ENCODE data around the gene PRR5L. TPM values are rescaled to one million over a fixed set of nuclear protein-coding genes. Genes with fewer than 3 reads are reported as not detected.

The PRR5L gene
- total RNA-seq, 1 experiment from 2014 or later = 23.9 TPM

DNA sequence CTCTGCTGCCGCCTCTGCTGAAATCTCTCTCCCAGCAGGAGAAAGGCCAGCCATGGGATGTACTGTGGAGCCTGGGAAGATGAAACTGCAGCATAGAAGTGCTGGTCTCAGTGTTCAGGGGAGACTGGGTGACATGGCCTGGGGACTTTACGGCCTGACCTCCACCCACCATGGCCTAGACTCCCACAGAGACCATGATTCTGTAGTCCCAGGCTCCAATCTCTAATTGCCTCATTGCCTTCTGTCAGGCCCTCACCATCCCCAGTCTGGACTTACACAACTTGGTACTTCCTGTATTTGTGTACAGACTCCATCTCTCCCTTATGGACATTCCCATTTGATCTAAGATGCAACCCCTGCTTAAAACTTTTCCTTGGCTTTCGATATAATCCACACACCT lies 170.9 kb downstream of the PRR5L start:
- POLR2A ChIA-PET = interaction anchor here (0.8 to 1.0 kb wide), 2 partner anchors 11 to 42 kb away, joined by 3 read pairs; no protein-coding TSS in a partner anchor
- BruUV-seq (replicated peaks) = no TSS peak
- CTCF ChIA-PET = interaction anchor here (0.6 to 5.9 kb wide), 3 partner anchors 11 to 1202 kb away, joined by 3 to 49 read pairs (median 4); no protein-coding TSS in a partner anchor
- DNase-seq (ENCODE audit: unreplicated experiment) = no peak
- Mint-ChIP-seq H3K27me3 (ENCODE audit: insufficient read depth, unreplicated experiment) (no peaks in the 10 kb centered on the region), H3K9me3 (ENCODE audit: unreplicated experiment) (no peaks in the 10 kb centered on the region), H3K36me3 (ENCODE audit: insufficient read depth, unreplicated experiment) (peaks cover 17% of the 10 kb centered on the region), H3K4me3 (ENCODE audit: unreplicated experiment) (no peak overlapping the region), H3K27ac (ENCODE audit: low read depth, unreplicated experiment) (peak overlapping the region; percentile 68), H3K4me1 (ENCODE audit: insufficient read depth, unreplicated experiment) (peaks cover 16% of the 10 kb centered on the region)
- TF ChIP-seq, protein P1, sequence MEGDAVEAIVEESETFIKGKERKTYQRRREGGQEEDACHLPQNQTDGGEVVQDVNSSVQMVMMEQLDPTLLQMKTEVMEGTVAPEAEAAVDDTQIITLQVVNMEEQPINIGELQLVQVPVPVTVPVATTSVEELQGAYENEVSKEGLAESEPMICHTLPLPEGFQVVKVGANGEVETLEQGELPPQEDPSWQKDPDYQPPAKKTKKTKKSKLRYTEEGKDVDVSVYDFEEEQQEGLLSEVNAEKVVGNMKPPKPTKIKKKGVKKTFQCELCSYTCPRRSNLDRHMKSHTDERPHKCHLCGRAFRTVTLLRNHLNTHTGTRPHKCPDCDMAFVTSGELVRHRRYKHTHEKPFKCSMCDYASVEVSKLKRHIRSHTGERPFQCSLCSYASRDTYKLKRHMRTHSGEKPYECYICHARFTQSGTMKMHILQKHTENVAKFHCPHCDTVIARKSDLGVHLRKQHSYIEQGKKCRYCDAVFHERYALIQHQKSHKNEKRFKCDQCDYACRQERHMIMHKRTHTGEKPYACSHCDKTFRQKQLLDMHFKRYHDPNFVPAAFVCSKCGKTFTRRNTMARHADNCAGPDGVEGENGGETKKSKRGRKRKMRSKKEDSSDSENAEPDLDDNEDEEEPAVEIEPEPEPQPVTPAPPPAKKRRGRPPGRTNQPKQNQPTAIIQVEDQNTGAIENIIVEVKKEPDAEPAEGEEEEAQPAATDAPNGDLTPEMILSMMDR (IDR thresholded peaks at IDR 0.05; ENCODE audit: unreplicated experiment) = no peak
- intact Hi-C loops (cut with micrococcal nuclease) = no loop called here

GRCh38 chr11:36467916-36468315 lies 171.8 kb downstream of the PRR5L start:
- POLR2A ChIA-PET = interaction anchor here (0.6 to 1.2 kb wide), 5 partner anchors 10 to 171 kb away, joined by 3 to 5 read pairs (median 3); partner anchors contain the start of gene PRR5L
- H3K9me3 Mint-ChIP-seq (ENCODE audit: unreplicated experiment) = no peaks in the 10 kb centered on the region
- no peaks in the 10 kb centered on the region for H3K27me3 Mint-ChIP-seq (ENCODE audit: insufficient read depth, unreplicated experiment)
- TF ChIP-seq, protein P1 (IDR thresholded peaks at IDR 0.05; ENCODE audit: unreplicated experiment) = no peak
- CTCF ChIA-PET = interaction anchor here (0.5 to 5.9 kb wide), 8 partner anchors 11 to 980 kb away, joined by 3 to 49 read pairs (median 5); no protein-coding TSS in a partner anchor
- peak overlapping the region; percentile 68 for H3K27ac Mint-ChIP-seq (ENCODE audit: low read depth, unreplicated experiment)
- H3K4me3 Mint-ChIP-seq (ENCODE audit: unreplicated experiment) = no peak overlapping the region
- peaks cover 14% of the 10 kb centered on the region for H3K36me3 Mint-ChIP-seq (ENCODE audit: insufficient read depth, unreplicated experiment)
- no TSS peak for BruUV-seq (replicated peaks)
- H3K4me1 Mint-ChIP-seq (ENCODE audit: insufficient read depth, unreplicated experiment) = peaks cover 18% of the 10 kb centered on the region
- no peak for DNase-seq (ENCODE audit: unreplicated experiment)
- intact Hi-C loops (cut with micrococcal nuclease) = no loop called here

GRCh38 chr11:36469063-36469462 lies 173.0 kb downstream of the PRR5L start:
- Mint-ChIP-seq H3K27me3 (ENCODE audit: insufficient read depth, unreplicated experiment) (no peaks in the 10 kb centered on the region), H3K4me1 (ENCODE audit: insufficient read depth, unreplicated experiment) (peaks cover 18% of the 10 kb centered on the region), H3K9me3 (ENCODE audit: unreplicated experiment) (no peaks in the 10 kb centered on the region), H3K27ac (ENCODE audit: low read depth, unreplicated experiment) (no peak overlapping the region), H3K4me3 (ENCODE audit: unreplicated experiment) (no peak overlapping the region), H3K36me3 (ENCODE audit: insufficient read depth, unreplicated experiment) (peaks cover 7% of the 10 kb centered on the region)
- no TSS peak for BruUV-seq (replicated peaks)
- ChIA-PET CTCF (interaction anchor here (0.6 to 5.9 kb wide), 6 partner anchors 9 to 169 kb away, joined by 3 to 49 read pairs (median 6); no protein-coding TSS in a partner anchor), POLR2A (interaction anchor here (0.9 kb wide), 1 partner anchor 14 kb away, joined by 3 read pairs; no protein-coding TSS in a partner anchor)
- TF ChIP-seq, protein P1 (IDR thresholded peaks at IDR 0.05; ENCODE audit: unreplicated experiment) = no peak
- intact Hi-C loops (cut with micrococcal nuclease) = no loop called here
- peak; percentile 14 for DNase-seq (ENCODE audit: unreplicated experiment)

- ChIA-PET POLR2A (interaction anchor here (1.0 kb wide), 1 partner anchor 39 kb away, joined by 4 read pairs; no protein-coding TSS in a partner anchor), CTCF (interaction anchor here (0.8 to 1.9 kb wide), 6 partner anchors 9 to 205 kb away, joined by 3 to 8 read pairs (median 5); no protein-coding TSS in a partner anchor)
- Mint-ChIP-seq H3K36me3 (ENCODE audit: insufficient read depth, unreplicated experiment) (peaks cover 6% of the 10 kb centered on the region), H3K27me3 (ENCODE audit: insufficient read depth, unreplicated experiment) (no peaks in the 10 kb centered on the region), H3K4me1 (ENCODE audit: insufficient read depth, unreplicated experiment) (peaks cover 18% of the 10 kb centered on the region), H3K27ac (ENCODE audit: low read depth, unreplicated experiment) (no peak overlapping the region), H3K4me3 (ENCODE audit: unreplicated experiment) (no peak overlapping the region), H3K9me3 (ENCODE audit: unreplicated experiment) (no peaks in the 10 kb centered on the region)
- intact Hi-C loops (cut with micrococcal nuclease) = no loop called here
- TF ChIP-seq, protein P1 (IDR thresholded peaks at IDR 0.05; ENCODE audit: unreplicated experiment) = no peak
- BruUV-seq (replicated peaks) = no TSS peak
- DNase-seq (ENCODE audit: unreplicated experiment) = no peak
Measured at GRCh38 chr11:36469881-36470802, 174.1 kb downstream of the PRR5L start.

Measured in MCF 10A (cell line).